ENCODE measurements around the gene MINDY3.

GRCh38 chr10:15868006-15868405 lies 7.7 kb upstream of the MINDY3 start:
- no peak for TF ChIP-seq ZNF274 (IDR thresholded peaks at IDR 0.05; ENCODE audit: low read depth, low read length)
- no peak for TF ChIP-seq YY1 (IDR thresholded peaks at IDR 0.05; ENCODE audit: insufficient read depth, insufficient read length)
